Urinary bladder (tissue), 4 donors: ENCODE results near the gene B4GALT1. TPM values are rescaled to one million over a fixed set of nuclear protein-coding genes. Genes with fewer than 3 reads are reported as not detected.

ENCODE experiments used
- DNase-seq: peaks from one replicate; pipeline ENCODE4 v3.0.0-alpha.2; 2015; ENCODE audit errors: extremely low spot score
- H3K27ac ChIP-seq: one replicate; pipeline ENCODE4 v1.5.1; 2013; ENCODE audit warnings: low read depth, mild to moderate bottlenecking, moderate library complexity
- H3K36me3 ChIP-seq: one replicate; pipeline ENCODE4 v1.6.1; 2013; ENCODE audit warnings: mild to moderate bottlenecking, moderate library complexity; ENCODE audit not compliant: insufficient read depth
- H3K4me1 ChIP-seq: one replicate; pipeline ENCODE4 v1.6.1; 2013; ENCODE audit warnings: mild to moderate bottlenecking, moderate library complexity; ENCODE audit not compliant: insufficient read depth
- H3K4me3 ChIP-seq: one replicate; pipeline ENCODE4 v1.5.1; 2013; ENCODE audit warnings: low read depth, low read length
- WGBS: extraction: QIAGEN DNeasy Blood & Tissue Kit; methylation state at CpG from one replicate; pipeline ENCODE4 v1.1.7; 2013; 5-methylcytosine and 5-hydroxymethylcytosine counted together
- polyA plus RNA-seq: library from polyadenylated mRNA; stranded (reverse); fragments of 200-250 nt; gene quantifications from one replicate; pipeline ENCODE4 v1.2.3, GENCODE V29; 2013
- total RNA-seq: library from RNA; depleted of rRNA; stranded (reverse); fragments of >200 nt; gene quantifications from one replicate; pipeline ENCODE4 v1.2.3, GENCODE V29; 2014
- donor health status: healthy with polysubstance abuse.
- donor health status: healthy.

B4GALT1 gene
- total and polyA plus RNA-seq, 2 donors: 36.4 to 57.7 TPM

- Histone ChIP-seq H3K4me1 (peaks cover 3% of the 10 kb centered on the region), H3K36me3 (peaks cover 2% of the 10 kb centered on the region), H3K4me3 (no peak overlapping the region), H3K27ac (no peak overlapping the region)
- 42% methylated on average over 4 of the region's 4 CpGs for WGBS
- no peak for DNase-seq
These were observed 18.6 kb downstream of the B4GALT1 start for GRCh38 chr9:33148367-33149014.

- Histone ChIP-seq H3K4me1 (peaks cover 3% of the 10 kb centered on the region), H3K36me3 (peaks cover 2% of the 10 kb centered on the region)
- 80% methylated on average over 7 of the region's 7 CpGs for WGBS
These were observed 19.5 kb downstream of the B4GALT1 start for GRCh38 chr9:33147416-33148169.

GRCh38 chr9:33146298-33146697, 20.8 kb downstream of the B4GALT1 start:
- H3K27ac ChIP-seq: no peak overlapping the region
- H3K4me1 ChIP-seq: peaks cover 3% of the 10 kb centered on the region
- no peaks in the 10 kb centered on the region for H3K36me3 ChIP-seq
- 95% methylated on average over 2 of the region's 2 CpGs for WGBS
- DNase-seq: no peak
- H3K4me3 ChIP-seq: no peak overlapping the region

More at GRCh38 chr9:33147416-33148169, 19.5 kb downstream of the B4GALT1 start:
- DNase-seq: no peak
- H3K27ac ChIP-seq: no peak overlapping the region
- H3K4me3 ChIP-seq: no peak overlapping the region

DNA sequence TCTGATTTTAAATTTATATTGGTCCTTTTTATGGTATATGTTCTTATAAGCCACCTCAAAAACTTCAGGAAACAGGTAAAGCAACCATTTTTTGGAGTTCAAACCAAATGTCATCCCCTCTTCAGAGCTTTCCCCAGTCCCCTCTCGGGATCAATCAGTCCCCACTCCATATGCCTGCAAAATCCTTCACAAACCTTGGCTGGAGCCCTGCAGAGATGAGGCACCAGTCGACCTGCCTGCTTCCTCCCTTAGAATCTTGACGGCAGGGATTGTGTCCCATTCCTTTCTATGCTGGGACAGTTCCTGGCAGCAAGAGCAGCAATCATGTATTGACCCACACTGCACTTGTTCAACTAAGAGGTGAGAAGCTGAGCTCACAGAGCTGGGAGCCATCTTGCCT, 22.6 kb downstream of the B4GALT1 start:
- DNase-seq: no peak
- Histone ChIP-seq H3K4me1 (peaks cover 3% of the 10 kb centered on the region), H3K36me3 (no peaks in the 10 kb centered on the region), H3K27ac (no peak overlapping the region), H3K4me3 (no peak overlapping the region)
- WGBS: 72% methylated on average over 3 of the region's 3 CpGs

DNA sequence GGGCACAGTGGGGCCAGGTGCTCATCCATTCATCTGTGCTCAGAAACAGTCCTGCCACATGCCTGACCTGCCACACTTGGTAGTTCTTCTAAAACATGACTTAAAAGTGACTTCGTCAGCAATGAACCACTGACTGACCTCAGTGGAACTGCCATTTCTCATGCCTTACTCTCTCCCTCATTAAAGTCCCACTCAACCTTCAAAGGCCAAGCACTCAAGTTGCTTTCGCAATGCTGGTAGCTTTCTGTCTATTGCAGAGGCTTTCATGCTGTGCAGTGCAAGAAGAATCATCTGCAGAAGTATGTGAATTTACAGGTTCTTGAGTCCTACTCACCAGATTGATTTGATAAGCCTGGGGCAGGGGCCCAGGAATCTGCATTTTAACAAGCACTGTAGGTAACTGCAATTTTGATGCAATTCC, 23.9 kb downstream of the B4GALT1 start:
- DNase-seq: no peak
- no peak overlapping the region for H3K4me3 ChIP-seq
- no peaks in the 10 kb centered on the region for H3K36me3 ChIP-seq
- WGBS: 90% methylated on average over 2 of the region's 2 CpGs
- H3K27ac ChIP-seq: no peak overlapping the region
- peaks cover 5% of the 10 kb centered on the region for H3K4me1 ChIP-seq

GRCh38 chr9:33142535-33142934, 24.6 kb downstream of the B4GALT1 start:
- WGBS: 79% methylated on average over 5 of the region's 5 CpGs
- DNase-seq: no peak
- Histone ChIP-seq H3K36me3 (no peaks in the 10 kb centered on the region), H3K27ac (no peak overlapping the region), H3K4me3 (no peak overlapping the region), H3K4me1 (peaks cover 5% of the 10 kb centered on the region)

GRCh38 chr9:33140401-33141360, 26.5 kb downstream of the B4GALT1 start:
- Histone ChIP-seq H3K4me1 (peaks cover 5% of the 10 kb centered on the region), H3K36me3 (no peaks in the 10 kb centered on the region), H3K4me3 (no peak overlapping the region), H3K27ac (peak overlapping the region; percentile 31)
- DNase-seq: no peak
- WGBS: 62% methylated on average over 9 of the region's 9 CpGs

- no peak for DNase-seq
- Histone ChIP-seq H3K4me1 (peaks cover 5% of the 10 kb centered on the region), H3K36me3 (no peaks in the 10 kb centered on the region), H3K4me3 (no peak overlapping the region), H3K27ac (no peak overlapping the region)
- 27% methylated on average over 18 of the region's 18 CpGs for WGBS
These were observed 27.5 kb downstream of the B4GALT1 start for GRCh38 chr9:33139421-33140228.

DNA sequence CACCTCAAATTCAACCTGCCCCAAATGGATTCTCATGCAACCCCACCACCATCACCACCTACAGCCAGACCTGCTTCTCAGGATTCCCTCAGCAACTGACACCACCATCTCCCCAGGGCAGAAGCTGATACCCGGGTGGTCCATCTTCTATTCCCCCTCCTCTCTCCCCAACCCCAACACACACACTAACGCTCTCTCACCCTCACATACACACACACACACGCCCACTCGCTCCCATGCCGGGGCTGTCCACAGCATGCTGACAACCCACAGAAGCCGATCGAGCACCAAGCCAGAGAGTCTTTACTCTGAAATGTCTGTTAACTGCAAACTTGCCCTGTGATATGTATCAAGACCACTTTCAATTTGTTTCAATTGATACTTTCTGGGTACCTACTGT, 28.4 kb downstream of the B4GALT1 start:
- 91% methylated on average over 7 of the region's 7 CpGs for WGBS
- no peak overlapping the region for H3K4me3 ChIP-seq
- no peaks in the 10 kb centered on the region for H3K36me3 ChIP-seq
- peaks cover 4% of the 10 kb centered on the region for H3K4me1 ChIP-seq
- no peak for DNase-seq
- H3K27ac ChIP-seq: no peak overlapping the region

GRCh38 chr9:33137781-33138264, 29.3 kb downstream of the B4GALT1 start:
- 91% methylated on average over 11 of the region's 11 CpGs for WGBS
- no peak for DNase-seq
- H3K4me1 ChIP-seq: peaks cover 3% of the 10 kb centered on the region
- no peaks in the 10 kb centered on the region for H3K36me3 ChIP-seq
- H3K4me3 ChIP-seq: no peak overlapping the region
- H3K27ac ChIP-seq: no peak overlapping the region

DNA sequence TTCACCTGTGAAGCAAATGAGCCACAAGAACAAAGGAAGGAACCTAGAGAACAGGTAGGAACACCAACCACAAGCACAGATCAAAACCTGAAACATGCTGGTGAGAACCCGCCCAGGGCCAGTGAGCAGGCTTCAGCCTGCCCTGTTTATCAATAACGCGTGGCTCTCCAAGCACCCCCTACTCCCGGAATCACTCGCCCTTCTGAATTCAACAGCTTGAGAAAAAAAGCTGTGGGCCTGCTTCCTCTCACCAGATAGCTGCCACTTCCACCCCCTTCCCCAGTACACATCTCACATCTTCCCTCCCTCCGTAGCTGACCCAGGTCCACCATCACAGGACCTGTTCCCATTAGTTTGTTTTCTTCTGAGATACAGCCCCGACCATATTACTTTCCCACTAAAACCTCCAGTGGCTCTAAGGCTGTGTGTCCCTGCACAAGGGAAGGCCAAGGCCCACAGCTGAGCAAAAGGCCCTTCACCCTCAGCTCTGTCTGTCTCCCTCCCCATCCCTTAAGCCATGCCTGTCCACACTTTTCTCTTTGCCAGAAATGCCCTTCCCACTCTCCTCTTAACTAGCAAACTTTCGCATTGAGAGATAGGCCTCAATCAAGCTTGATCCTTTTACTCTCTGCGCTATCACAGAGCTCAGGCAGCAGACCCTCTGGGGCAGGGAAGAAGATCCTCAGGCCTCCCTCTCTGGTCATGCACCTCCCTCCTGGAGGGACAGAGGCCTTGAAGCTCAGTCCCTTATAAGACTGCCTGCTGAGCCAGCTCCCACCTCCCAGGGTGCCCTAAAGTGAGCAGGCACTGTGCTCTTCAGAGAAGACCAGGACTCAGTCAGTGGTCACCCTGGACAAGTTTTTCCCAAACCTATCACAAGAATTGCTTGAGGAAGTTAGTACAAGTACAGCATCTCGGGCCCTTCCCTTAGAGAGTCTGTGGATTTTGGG, 30.1 kb downstream of the B4GALT1 start:
- 72% methylated on average over 10 of the region's 10 CpGs for WGBS
- no peaks in the 10 kb centered on the region for H3K36me3 ChIP-seq
- no peak for DNase-seq
- H3K4me3 ChIP-seq: no peak overlapping the region
- no peak overlapping the region for H3K27ac ChIP-seq
- H3K4me1 ChIP-seq: peaks cover 3% of the 10 kb centered on the region

DNA sequence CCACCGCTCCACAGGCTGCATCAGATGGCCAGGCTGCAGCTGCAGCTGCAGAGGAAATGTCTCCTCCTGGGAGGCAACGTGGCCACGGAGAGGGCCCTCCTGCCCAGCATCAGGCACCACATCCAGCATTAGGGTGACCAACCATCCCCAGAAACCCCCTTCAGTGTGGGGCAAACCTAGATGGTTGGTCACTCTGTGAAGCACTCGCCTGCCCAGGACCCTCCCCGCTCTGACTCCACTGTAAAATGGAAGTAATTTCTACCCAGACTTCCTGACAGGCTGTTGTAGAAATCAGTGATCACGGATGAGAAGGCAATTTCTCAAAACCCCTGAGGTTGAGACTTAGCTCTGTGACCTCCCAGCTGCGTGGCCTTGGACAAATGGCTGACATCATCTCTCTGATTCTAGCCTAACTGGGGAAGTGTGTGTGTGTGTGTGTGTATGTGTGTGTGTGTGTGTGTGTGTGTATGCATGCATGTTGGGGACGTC, 31.6 kb downstream of the B4GALT1 start:
- Histone ChIP-seq H3K4me3 (no peak overlapping the region), H3K27ac (no peak overlapping the region), H3K36me3 (no peaks in the 10 kb centered on the region), H3K4me1 (peaks cover 3% of the 10 kb centered on the region)
- DNase-seq: no peak
- 66% methylated on average over 8 of the region's 8 CpGs for WGBS
